Measurements from ENCODE around the gene NR4A3.

GRCh38 chr9:99881769-99882168 is 60.1 kb downstream of the NR4A3 start:
- no peak for TF ChIP-seq CTCF (conservative IDR thresholded peaks at IDR 0.05; ENCODE audit: low read depth in 2 of 2)
- no peak for TF ChIP-seq REST (IDR thresholded peaks at IDR 0.05; ENCODE audit: unreplicated experiment)
- TF ChIP-seq EZH2 (IDR thresholded peaks at IDR 0.05; ENCODE audit: low read depth, unreplicated experiment) = no peak
- TF ChIP-seq CREB1 (CRISPR knock-in tag; IDR thresholded peaks at IDR 0.05; ENCODE audit: low read depth) = no peak
- TF ChIP-seq EZH2phosphoT487 (IDR thresholded peaks at IDR 0.05; ENCODE audit: unreplicated experiment) = no peak
- no peak for TF ChIP-seq ETS1 (IDR thresholded peaks at IDR 0.05)
- no peak for TF ChIP-seq POLR2AphosphoS5 (IDR thresholded peaks at IDR 0.05; ENCODE audit: low read depth)
- no peak for TF ChIP-seq JUNB (IDR thresholded peaks at IDR 0.05; ENCODE audit: unreplicated experiment)

Data from GM23338 (cell line).